Head of caudate nucleus (tissue), 42 donors: ENCODE measurements around the gene CDH11.

Experiments used
- DNase-seq, 42 donors: peaks; one replicate each; pipeline versions ENCODE4 v3.0.0 to v3.0.0-alpha.2; 2020 to 2021; ENCODE audit warnings: mixed read lengths in 7 of 42
- intact Hi-C: fragments of 100-400 bp; cut with DNase I; formaldehyde crosslinking; loops from one replicate; pipeline ENCODE4 v1.15.0; 2022

CDH11 gene, protein sequence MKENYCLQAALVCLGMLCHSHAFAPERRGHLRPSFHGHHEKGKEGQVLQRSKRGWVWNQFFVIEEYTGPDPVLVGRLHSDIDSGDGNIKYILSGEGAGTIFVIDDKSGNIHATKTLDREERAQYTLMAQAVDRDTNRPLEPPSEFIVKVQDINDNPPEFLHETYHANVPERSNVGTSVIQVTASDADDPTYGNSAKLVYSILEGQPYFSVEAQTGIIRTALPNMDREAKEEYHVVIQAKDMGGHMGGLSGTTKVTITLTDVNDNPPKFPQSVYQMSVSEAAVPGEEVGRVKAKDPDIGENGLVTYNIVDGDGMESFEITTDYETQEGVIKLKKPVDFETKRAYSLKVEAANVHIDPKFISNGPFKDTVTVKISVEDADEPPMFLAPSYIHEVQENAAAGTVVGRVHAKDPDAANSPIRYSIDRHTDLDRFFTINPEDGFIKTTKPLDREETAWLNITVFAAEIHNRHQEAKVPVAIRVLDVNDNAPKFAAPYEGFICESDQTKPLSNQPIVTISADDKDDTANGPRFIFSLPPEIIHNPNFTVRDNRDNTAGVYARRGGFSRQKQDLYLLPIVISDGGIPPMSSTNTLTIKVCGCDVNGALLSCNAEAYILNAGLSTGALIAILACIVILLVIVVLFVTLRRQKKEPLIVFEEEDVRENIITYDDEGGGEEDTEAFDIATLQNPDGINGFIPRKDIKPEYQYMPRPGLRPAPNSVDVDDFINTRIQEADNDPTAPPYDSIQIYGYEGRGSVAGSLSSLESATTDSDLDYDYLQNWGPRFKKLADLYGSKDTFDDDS

DNA sequence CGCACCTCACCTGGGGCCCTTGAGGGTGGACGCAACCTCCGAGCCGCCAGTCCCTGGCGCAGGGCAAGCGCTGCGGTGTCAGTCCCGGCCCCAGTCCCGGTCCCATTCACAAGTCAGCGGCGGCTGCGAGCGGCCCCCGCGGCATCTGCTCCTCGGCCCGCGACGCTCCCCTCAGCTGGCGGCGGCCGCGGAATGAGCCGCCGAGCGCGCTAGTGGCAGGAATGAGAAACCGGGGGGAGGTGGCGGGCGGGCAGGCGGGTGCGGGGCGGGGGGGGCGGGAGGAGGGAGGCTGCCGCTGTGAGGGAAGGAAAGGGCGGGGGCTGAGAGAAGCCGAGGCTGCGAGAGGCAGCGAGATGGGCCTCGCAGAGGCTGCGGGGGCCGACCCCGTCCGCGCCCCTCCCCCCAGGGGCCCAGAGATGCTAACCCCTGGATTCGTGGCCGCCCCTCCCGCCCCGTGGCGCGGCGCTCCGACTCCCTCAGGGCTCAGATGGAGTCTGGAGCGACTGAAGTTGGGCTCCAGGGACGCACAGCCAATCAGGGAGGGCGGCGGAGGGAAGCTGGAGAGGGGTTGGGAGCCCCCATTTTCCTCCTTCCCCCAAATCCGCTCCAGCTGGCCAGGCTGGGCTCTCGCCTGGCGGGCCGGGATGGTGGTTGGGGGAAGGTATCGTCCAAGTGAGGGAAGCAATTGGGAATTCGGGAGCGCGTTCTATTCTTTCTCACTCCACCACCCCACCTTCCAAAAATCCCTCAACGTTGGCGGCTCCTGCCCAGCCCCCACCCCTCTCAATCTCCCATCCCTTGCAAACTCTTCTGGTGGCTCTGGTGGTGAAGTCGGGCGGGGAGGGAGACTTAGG, at the start of gene CDH11:
TSS of gene CDH11 (minus strand) at position 194 of the 854 bp plus-strand sequence. CDS start 117,194 bp downstream, outside the sequence.
- intact Hi-C loops = no loop called here
- peak in 41 of 42 donors; percentile 40 to 88 (median 72) for DNase-seq

DNA sequence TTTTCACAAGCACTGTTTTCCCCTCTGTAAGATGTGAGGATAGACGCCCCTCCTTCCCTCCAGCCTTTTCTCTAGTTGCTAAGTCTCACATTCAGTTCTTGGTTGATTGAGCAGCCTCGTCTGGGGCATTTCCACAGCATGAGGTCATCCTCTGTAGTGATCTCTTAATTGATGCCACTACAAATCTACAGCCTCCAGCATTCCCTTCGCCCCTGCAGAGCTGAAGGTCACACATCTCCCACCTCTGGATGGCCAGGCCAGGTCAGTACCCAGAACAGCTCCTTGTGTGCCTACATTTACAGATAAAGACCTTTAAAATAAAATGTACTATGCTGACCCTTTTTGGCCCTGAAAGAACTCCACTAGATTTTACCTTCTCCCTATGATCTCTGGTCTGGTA, 32.5 kb upstream of the CDH11 start:
- intact Hi-C loops = no loop called here

DNA sequence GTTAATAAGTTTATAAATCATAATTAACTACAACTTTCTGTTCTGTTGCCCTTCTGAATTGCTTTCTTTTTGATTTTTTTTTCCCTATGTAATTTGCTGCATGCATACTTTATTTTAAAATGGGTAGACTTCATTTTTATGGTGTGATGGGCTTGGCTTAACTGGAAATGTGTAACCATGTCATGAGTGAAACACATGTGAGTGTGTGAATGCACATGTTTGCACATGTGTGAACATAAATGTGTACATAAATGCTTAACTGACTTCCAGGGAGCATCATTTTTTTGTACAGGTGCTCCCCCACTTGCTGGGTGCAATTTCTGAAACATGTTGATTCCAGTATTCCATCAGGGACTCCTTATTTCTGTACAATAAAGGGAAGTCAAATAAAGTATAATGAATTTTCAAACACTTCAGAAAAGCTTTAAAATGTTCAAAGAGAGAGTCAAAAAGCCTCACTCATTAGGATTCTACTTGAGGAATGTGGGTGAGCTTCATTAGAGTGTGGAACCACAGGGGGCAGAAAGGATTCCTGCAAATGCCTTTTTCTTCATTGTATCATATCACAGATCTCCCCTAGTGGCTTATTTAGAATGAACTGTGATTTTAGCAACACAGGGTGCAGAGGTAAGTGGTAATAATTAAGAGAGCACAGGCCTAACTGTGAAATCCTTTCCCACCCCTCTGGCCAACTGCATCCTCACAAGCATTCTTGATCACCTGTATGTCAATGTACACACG, 31.7 kb upstream of the CDH11 start:
- intact Hi-C loops = no loop called here
- no peak for DNase-seq

More for the DNA sequence above, 32.5 kb upstream of the CDH11 start:
- no peak for DNase-seq

DNA sequence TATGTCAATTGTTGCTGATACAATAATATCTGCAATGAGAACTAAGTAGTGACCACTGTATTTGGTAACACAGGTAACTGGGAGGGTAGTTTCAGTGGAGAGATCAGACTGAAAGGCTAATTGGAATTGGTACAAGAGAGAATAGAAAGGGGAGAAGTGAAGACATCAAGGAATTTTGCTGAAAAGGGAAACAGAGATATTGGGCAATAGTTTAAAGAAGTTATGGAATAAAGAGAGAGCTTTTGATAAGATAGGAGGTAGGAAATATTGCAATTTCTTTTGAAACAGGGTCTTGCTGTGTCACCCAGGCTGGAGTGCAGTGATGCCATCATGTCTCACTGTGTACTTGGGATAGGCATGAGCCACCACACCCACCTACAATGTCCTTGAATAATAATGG, 26.9 kb upstream of the CDH11 start:
- intact Hi-C loops = no loop called here
- no peak for DNase-seq

DNA sequence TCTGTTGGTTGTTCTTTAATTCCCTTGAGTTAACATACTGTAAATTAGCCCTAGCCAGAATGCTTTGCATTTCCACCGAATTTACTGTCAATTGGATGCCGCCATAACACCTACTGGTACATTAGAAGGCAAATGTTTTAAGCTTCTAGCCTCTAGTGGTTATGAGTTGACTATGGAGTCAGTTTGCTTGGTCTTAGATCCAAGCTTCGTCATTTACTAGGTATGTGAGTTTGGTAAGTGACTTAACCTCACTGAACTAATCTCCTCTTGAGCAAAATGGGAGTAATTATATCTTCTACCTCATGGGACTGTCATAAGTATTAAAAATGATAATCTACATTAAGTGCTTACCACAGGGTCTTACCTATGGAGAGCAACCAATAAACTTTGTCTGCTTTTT, 20.4 kb upstream of the CDH11 start:
- intact Hi-C loops = no loop called here
- no peak for DNase-seq

DNA sequence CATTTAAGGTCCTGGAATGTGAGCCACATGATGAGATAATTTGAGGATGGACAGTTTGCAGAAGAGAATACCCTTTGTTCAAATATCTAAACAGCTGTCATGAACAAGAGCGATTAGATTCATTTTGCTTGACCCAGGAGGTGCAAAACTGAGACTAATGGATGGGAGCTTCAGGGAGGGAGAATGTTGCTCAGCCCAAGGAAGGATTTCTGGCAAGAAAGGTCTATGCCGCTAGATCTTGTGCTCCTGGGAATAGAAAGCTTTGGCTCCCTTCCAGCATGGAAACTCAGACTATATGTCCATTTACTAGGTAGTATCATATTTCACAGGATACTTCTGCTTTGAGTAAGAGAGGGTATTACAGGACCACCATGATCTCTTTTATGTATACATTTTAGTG, 14.8 kb upstream of the CDH11 start:
- intact Hi-C loops = no loop called here
- no peak for DNase-seq

DNA sequence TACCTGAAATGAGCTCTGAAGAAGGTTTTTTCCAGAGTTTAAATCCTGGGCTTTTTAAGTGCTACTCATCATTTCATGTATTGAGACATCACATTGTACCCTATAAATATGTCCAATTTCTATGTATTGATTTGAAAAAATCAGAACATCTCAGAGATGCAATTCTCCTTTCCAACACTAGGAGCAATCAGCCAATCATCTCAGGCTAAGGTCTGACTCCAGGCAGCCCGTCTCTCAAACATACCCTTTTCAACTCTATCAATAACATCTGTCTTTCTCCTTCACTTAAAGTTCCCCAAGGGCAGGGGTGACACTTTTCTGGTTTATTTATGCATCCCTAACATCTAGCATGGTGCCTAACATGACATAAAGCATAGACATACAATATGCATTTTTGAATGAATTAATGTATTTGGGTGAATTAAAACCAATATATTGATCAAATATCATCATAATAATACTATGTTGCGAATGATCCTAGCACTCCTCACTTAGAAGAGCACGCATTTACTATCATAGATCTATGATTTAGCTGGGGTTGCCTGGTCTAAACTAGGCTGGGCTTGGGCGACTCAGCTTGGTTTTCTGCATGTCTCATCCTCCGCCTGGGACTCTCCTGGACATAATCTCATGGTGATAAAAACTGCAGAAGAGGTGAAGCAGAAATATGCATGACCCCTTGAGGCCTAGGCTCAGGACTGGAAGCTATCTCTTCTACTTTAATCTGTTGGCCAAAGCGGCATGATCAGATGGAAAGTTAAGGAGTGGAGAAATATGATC, 5.2 kb upstream of the CDH11 start:
- intact Hi-C loops = no loop called here
- no peak for DNase-seq

DNA sequence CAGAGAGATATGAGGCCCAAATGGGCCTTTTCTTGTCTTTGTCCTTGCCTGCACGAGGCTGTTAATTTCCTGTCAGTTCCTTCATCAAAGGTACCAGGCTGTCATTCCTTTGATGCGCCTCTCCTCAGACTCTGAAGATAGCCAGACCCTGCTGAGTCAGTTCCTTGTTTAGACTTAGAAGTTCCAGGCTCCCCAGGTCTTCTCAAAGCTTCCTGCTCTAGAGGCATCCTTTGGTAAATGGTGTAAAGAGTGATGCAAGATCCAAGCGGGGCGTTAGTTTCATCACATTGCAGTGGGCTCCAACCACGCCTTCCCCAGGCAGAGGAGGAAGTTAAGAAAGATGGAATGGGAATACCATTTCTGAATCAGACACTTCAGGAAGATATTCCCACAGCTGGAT, 4.0 kb upstream of the CDH11 start:
- intact Hi-C loops = no loop called here
- DNase-seq = no peak

DNA sequence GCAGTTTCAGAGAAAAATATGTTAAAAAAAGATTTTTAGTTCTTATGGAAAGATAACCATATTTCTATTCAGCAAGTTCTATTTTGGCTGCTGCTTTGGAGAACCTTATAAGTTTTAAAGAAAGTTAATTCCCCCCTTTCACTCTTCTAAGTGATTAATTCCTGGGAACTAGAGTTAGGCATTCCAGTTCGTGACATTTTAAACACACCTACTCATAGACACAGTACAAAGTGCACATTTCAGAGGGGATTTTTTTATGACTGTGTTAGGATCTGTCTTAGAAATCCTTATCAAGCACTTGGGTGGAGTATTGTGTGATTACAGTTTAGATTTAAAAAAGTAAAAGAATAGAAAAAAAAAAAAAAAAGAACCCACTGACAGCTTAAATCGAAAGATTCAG, 3.5 kb upstream of the CDH11 start:
- no peak for DNase-seq
- intact Hi-C loops = no loop called here

DNA sequence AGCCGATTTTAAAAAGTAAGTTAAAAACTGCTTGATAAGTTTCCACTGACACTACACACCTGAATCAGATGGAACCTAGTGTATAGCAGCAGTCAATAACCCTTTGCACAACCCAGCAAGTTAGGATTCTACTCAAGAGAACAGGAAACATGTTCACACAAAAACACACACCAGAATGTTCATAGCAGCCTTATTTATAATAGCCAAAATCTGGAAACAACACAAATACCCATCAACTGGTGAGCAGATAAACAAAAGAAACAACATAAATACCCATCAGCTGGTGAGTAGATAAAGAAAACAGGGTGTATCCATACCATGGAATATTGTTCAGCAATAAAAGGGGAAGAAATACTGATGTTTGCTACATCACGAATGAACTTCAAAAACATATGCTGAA, 2.7 kb upstream of the CDH11 start:
- intact Hi-C loops = no loop called here
- DNase-seq = no peak

DNA sequence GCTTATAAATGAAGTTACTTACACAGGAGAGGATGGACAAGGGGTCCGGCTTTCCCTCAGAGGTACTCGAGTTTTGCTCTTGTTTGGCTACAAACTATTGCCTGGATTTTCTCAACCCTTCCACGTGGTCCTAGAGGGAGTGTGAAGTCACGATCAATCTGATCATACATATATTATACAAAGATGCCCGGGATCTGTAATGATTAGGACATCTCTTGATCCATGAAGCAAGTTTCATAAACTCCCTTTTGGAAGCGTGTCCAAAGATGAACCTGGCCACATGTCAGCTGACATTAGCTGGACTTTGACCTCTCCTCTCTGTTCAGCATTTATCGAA, 2.3 kb upstream of the CDH11 start:
- no peak for DNase-seq
- intact Hi-C loops = no loop called here

DNA sequence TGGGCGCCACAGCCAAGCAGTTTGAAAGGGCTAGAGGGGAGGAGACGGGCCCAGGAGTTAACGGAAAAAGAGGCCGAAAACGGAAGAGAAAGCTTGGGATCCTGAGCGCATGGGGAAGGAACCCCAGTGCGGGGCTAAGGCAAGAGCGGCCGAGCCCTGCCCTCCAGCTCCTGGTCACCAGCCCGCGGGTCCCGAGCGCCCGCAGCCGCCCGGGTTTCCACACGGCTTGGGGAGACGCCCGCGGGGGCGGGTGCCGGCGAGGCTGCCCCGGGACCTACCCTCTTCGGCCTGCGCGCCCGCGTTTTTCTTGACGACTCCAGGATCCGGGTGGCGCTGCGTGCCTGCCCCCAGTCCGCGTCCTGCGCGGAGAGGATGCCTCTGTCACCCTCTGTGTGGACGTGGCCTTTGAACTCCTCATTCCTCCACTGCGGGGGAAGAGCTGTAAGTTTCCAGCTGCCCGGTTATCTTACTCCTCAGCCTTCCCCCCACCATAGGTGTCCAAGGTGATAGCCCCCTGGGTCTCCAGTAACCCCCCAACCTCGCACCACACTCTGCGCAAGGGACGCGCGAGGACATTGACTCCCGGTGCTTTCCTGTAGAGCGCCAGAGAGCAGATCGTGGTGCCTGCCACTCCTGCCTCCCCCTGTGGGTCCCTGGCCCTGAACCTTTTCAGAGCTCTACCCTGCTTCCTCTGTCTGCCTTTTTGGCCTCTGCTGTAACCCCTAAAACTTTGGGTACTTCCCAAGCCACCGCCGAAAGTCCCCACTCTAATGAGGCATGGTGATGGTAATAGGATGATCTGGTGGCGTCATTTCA, 1.7 kb upstream of the CDH11 start:
- peak in 39 of 42 donors; percentile 22 to 73 (median 49) for DNase-seq
- intact Hi-C loops = no loop called here

DNA sequence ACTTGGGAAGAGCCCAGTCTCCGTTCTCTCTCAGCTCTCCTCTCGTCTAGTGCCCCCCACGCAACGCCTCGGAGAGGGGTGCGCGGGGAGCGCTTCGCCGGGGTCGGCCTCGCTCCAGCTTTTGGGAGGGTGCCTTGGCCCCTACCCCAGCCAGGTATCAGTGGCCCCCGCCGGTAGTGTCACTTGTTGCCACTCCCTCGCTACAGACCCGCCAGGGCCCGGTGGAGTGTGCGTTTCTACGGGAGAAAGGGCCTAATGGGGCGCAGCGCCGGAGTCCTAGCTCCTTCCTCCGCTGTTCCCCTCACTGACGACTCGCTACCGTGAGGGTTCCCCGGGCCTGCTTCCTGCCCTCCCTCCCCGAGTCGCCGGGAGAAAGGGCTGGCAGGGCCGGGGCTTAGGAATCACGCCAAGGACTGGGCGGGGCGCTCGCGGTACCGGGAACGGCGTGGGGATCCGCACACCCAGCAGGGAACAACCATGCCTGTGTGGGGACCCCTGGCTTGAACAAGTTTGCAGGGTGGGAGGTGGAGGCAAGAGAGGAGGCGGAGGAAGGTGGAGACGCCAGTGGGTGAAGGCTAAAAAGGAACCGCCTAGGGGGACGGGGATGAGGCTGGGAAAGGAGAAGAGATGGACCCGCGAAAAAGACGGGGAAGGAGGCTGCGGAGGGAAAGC, 997 bp upstream of the CDH11 start:
- intact Hi-C loops = no loop called here
- DNase-seq = peak in 41 of 42 donors; percentile 31 to 85 (median 69)

DNA sequence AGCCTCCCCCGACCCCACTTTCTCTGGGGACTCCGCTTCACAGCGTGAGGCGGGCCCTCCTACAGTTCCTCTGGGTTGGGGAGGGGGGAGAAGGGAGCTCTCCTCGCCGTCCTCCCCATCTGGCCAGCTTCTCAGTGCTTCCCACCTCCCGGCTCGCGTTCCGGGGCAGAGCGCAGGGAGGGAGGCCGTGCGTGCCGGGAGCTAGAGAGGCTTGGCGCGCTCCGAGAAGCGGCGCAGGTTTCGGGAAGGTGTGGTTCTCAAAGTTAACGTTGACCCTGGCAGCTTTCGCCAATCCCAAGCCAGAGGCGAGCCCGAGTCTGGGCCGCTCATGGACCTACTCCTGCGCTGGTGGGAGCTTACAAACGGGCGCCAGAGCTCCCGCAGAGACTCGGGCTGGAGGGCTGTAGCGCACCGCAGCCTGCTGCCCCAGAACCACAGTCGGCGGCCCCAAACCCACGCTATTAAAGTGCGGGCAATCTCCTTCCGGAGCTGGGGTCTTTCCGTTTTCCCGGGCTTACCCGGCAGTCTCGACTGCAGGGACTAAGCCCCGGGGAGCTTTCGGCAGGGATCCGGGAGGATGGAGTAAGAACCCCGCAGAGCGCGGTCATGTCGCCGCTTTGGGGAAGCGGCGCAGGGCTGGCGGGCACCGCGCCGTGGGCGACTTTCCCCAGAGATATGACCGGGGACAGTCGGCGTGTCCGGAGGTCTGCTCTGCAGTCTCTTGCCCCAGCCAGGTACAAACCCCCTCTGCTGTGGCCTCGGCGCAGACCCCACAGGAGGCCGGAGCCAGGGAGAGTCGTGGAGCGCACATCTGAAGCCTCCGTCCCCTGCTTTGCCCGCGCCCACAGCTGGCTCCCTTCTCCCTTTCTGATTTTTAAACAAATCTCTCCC, 787 bp downstream of the CDH11 start:
- intact Hi-C loops = no loop called here
- DNase-seq = peak in 39 of 42 donors; percentile 20 to 72 (median 47)

DNA sequence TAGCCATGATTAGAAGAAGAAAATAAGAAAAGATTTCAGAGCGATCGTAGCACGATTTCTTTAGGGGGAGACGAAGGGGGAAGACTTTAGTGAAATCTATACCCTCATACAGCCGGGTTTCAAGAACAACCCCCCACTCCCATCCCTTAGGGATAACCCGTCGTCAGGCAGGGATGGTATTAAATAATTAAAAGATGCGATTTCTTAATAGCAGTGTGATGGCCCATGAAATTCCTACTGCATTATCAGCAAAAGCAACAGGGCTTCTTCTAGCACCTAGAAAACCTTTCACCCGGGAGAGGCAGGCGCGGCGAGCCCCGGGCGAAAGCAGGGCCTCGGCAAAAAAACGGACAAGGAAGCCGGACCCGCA, 1.4 kb downstream of the CDH11 start:
- intact Hi-C loops = no loop called here
- DNase-seq = no peak

DNA sequence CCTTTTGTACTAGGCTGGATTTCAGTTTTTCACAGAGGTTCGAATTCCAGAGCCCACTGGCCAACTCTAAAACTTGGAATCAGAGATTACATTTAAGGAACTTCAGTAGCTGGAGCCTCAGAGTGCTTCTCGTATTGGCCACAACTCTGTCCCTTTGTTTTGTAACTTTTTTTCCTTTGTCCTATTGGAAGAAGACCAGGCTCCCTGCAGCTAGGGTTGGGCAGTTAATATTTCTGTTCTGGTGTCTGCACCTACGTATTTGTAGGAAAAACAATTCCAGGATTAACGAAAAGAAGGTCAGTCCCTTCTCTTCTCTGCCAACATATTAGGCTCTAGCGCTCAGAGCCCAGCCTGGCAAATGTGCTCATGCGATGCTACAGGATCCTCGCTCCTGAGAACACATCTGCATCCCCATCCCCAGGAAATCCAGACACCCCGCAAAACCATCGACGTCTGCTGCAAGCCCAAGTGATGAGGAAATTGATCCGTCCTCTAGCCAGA, 1.9 kb downstream of the CDH11 start:
- intact Hi-C loops = loop anchor here (5.0 kb wide), 1 partner anchor 48 kb away; no protein-coding TSS in a partner anchor
- DNase-seq = peak in 40 of 42 donors; percentile 22 to 78 (median 51)
